Loucy (cell line): Measurements from ENCODE around the gene FEN1.

Experiments used
- H2AFZ ChIP-seq: fragments of 200-600 bp; sonication (generic); 2 replicates; pipeline ENCODE4 v1.6.0; 2016; ENCODE audit warnings: antibody characterized with exemption, mild to moderate bottlenecking, low read length, moderate library complexity
- H3F3A ChIP-seq: fragments of 200-600 bp; 2 replicates; pipeline ENCODE4 v1.6.0; 2016; ENCODE audit warnings: antibody characterized with exemption, low read depth, mild to moderate bottlenecking
- H3K27me3 ChIP-seq: fragments of 200-600 bp; sonication (generic); 2 replicates; pipeline ENCODE4 v1.6.1; 2014; ENCODE audit warnings: low read length, mild to moderate bottlenecking; ENCODE audit not compliant: insufficient read depth, poor library complexity, severe bottlenecking
- H3K36me3 ChIP-seq: fragments of 200-600 bp; sonication (generic); 2 replicates; pipeline ENCODE4 v1.6.1; 2016; ENCODE audit warnings: low read length; ENCODE audit not compliant: insufficient read depth
- H3K4me1 ChIP-seq: fragments of 200-600 bp; sonication (generic); 2 replicates; pipeline ENCODE4 v1.5.1; 2014; ENCODE audit warnings: low read length, mild to moderate bottlenecking; ENCODE audit not compliant: insufficient read depth, poor library complexity, severe bottlenecking
- H3K4me2 ChIP-seq: fragments of 200-600 bp; sonication (generic); 2 replicates; pipeline ENCODE4 v1.6.0; 2014; ENCODE audit warnings: antibody characterized with exemption, low read length, low read depth, mild to moderate bottlenecking; ENCODE audit not compliant: poor library complexity, severe bottlenecking
- H3K4me3 ChIP-seq: fragments of 200-600 bp; sonication (generic); 2 replicates; pipeline ENCODE4 v1.5.1; 2014; ENCODE audit warnings: low read length, mild to moderate bottlenecking, mixed read lengths; ENCODE audit not compliant: poor library complexity, severe bottlenecking
- H3K79me2 ChIP-seq: fragments of 200-600 bp; sonication (generic); 2 replicates; pipeline ENCODE4 v1.6.1; 2014; ENCODE audit warnings: low read length; ENCODE audit not compliant: insufficient read depth
- H3K9ac ChIP-seq: fragments of 200-600 bp; sonication (generic); 2 replicates; pipeline ENCODE4 v1.6.0; 2014; ENCODE audit warnings: mild to moderate bottlenecking, low read depth, low read length, moderate library complexity; ENCODE audit not compliant: poor library complexity, severe bottlenecking
- H3K9me2 ChIP-seq: fragments of 200-600 bp; sonication (generic); replicated peaks from 2 replicates; pipeline ENCODE4 v1.6.1; 2016; ENCODE audit warnings: low read depth, low read length, mixed read lengths
- H3K9me3 ChIP-seq: fragments of 200-600 bp; sonication (generic); 2 replicates; pipeline ENCODE4 v1.6.1; 2014; ENCODE audit warnings: mild to moderate bottlenecking, antibody characterized with exemption, low read length, low read depth; ENCODE audit not compliant: insufficient read depth
- H4K20me1 ChIP-seq: fragments of 200-600 bp; sonication (generic); 2 replicates; pipeline ENCODE4 v1.6.0; 2014; ENCODE audit warnings: antibody characterized with exemption, low read length, mild to moderate bottlenecking; ENCODE audit not compliant: insufficient read depth, poor library complexity, severe bottlenecking
- EZH2phosphoT487 ChIP-seq: fragments of 200-600 bp; IDR thresholded peaks from 2 replicates; pipeline ENCODE4 v1.6.1; 2018; ENCODE audit warnings: antibody characterized with exemption, mild to moderate bottlenecking, moderate library complexity, borderline replicate concordance
- TF ChIP-seq, protein P1 (sequence below): fragments of 200-600 bp; sonication (generic); conservative IDR thresholded peaks from 2 replicates; pipeline ENCODE4 v1.5.1; 2014; ENCODE audit warnings: mild to moderate bottlenecking, antibody characterized with exemption, low read length

The FEN1 gene

GRCh38 chr11:61838501-61838900 is 45.8 kb downstream of the FEN1 start:
- Histone ChIP-seq H3K4me1 (peaks cover 37% of the 10 kb centered on the region), H3K9ac (no peak overlapping the region), H3K4me2 (no peak overlapping the region), H4K20me1 (peaks cover 13% of the 10 kb centered on the region), H2AFZ (no peak overlapping the region), H3K79me2 (peaks cover 68% of the 10 kb centered on the region), H3F3A (peaks cover 18% of the 10 kb centered on the region), H3K27me3 (no peaks in the 10 kb centered on the region), H3K4me3 (no peak overlapping the region), H3K9me3 (no peaks in the 10 kb centered on the region), H3K36me3 (peaks cover 55% of the 10 kb centered on the region; the same call in 1 of the 2 replicates), H3K9me2 (no peaks in the 10 kb centered on the region)
- TF ChIP-seq, protein P1, sequence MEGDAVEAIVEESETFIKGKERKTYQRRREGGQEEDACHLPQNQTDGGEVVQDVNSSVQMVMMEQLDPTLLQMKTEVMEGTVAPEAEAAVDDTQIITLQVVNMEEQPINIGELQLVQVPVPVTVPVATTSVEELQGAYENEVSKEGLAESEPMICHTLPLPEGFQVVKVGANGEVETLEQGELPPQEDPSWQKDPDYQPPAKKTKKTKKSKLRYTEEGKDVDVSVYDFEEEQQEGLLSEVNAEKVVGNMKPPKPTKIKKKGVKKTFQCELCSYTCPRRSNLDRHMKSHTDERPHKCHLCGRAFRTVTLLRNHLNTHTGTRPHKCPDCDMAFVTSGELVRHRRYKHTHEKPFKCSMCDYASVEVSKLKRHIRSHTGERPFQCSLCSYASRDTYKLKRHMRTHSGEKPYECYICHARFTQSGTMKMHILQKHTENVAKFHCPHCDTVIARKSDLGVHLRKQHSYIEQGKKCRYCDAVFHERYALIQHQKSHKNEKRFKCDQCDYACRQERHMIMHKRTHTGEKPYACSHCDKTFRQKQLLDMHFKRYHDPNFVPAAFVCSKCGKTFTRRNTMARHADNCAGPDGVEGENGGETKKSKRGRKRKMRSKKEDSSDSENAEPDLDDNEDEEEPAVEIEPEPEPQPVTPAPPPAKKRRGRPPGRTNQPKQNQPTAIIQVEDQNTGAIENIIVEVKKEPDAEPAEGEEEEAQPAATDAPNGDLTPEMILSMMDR, result no peak
- no peak for TF ChIP-seq EZH2phosphoT487

DNA sequence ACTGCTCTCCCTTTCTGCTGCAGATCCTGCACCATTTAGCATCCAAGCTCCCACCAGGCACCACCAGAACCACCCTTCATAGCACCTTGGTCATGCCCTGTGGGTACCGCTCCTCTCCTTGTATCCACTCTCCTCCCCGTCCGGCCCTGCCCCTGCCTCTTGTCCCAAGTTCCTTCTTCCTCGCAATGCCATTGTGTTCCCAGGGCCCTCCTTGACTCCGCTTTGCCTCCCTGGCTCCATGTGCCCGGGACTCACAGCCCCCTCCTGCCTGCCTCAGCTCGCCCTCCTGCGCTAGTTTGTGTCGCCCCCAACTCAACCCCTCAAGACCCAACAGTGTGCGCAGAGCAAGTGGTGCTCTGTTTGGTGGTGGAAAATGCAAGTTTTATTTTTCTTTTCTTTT is 46.2 kb downstream of the FEN1 start:
- H3K27me3 ChIP-seq, result no peaks in the 10 kb centered on the region
- H4K20me1 ChIP-seq, result peaks cover 13% of the 10 kb centered on the region
- TF ChIP-seq, protein P1, result no peak
- TF ChIP-seq EZH2phosphoT487, result no peak
- H3K9me2 ChIP-seq, result no peaks in the 10 kb centered on the region
- H3K36me3 ChIP-seq, result peaks cover 58% of the 10 kb centered on the region; the same call in 1 of the 2 replicates
- no peak overlapping the region for H3K9ac ChIP-seq
- peaks cover 33% of the 10 kb centered on the region for H3K4me1 ChIP-seq
- no peaks in the 10 kb centered on the region for H3K9me3 ChIP-seq
- H3K4me3 ChIP-seq, result no peak overlapping the region
- H3K4me2 ChIP-seq, result no peak overlapping the region
- H3F3A ChIP-seq, result peaks cover 14% of the 10 kb centered on the region
- no peak overlapping the region for H2AFZ ChIP-seq
- peaks cover 64% of the 10 kb centered on the region for H3K79me2 ChIP-seq

DNA sequence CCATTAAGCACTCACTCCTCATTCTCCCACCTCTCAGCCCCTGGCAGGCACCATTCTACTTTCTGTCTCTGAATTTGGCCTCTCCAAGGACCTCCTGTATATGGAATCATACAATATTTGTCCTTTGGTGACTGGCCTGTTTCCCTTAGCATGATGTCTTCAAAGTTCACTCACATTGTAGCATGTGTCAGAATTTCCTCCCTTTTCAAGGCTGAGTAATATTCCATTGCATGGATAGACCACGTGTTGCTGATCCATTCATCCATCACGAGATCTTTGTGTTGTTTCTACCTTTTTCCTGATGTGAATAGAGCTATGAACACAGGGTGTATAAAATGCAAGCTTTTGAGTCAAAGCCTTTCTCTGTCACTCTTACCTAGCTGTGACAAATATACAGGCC is 47.0 kb downstream of the FEN1 start:
- Histone ChIP-seq H3K9me3 (no peaks in the 10 kb centered on the region), H3K4me1 (peaks cover 28% of the 10 kb centered on the region), H3K9me2 (no peaks in the 10 kb centered on the region), H2AFZ (no peak overlapping the region), H3K79me2 (peaks cover 62% of the 10 kb centered on the region), H3K4me2 (no peak overlapping the region), H3F3A (peaks cover 9% of the 10 kb centered on the region), H3K27me3 (no peaks in the 10 kb centered on the region), H3K4me3 (no peak overlapping the region), H3K36me3 (peaks cover 61% of the 10 kb centered on the region; the same call in 1 of the 2 replicates), H3K9ac (no peak overlapping the region), H4K20me1 (peaks cover 13% of the 10 kb centered on the region)
- TF ChIP-seq EZH2phosphoT487, result no peak
- TF ChIP-seq, protein P1, result no peak
